GM23338 (cell line): ENCODE measurements around the gene NXPH4.

Experiments used
- POLR2AphosphoS5 ChIP-seq: IDR thresholded peaks from 2 replicates; pipeline ENCODE4 v1.6.1; 2016; ENCODE audit warnings: antibody characterized with exemption, low read depth
- TF ChIP-seq, protein P1 (sequence below), 2 experiments: fragments of 200-600 bp in 1 of 2; sonication (generic) in 1 of 2; conservative IDR thresholded peaks; 2 replicates each; pipeline versions ENCODE4 v1.5.1 to v1.6.1; 2016 to 2017; ENCODE audit warnings: antibody characterized with exemption in 2 of 2, low read depth in 2 of 2, mild to moderate bottlenecking in 2 of 2, moderate library complexity in 1 of 2
- TF ChIP-seq, protein P2 (sequence below): IDR thresholded peaks from one replicate; pipeline ENCODE4 v1.6.1; 2018; ENCODE audit warnings: antibody characterized with exemption; ENCODE audit not compliant: unreplicated experiment

DNA sequence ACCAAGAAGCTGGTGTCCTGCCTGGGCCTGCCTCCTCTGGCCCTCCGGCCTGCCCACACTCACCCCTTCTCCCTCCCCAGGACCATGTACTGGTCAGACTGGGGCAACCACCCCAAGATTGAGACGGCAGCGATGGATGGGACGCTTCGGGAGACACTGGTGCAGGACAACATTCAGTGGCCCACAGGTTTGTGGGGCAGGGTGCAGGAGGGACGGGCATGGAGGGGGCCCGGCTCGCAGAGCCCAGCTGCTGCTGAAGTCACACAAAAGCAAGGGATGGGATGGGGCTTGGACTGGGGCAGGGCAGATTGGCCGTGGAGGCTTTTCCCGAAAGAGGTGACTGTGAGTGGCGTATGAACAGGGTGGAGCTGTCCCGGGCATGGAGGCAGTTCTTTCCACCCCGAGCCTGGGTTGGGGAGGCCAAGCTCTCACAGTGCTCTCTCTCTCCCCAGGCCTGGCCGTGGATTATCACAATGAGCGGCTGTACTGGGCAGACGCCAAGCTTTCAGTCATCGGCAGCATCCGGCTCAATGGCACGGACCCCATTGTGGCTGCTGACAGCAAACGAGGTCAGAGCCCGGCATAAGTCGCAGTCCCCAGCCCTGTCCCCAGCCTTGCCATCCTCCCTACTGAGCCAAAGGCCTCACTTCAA lies 7.8 kb upstream of the NXPH4 start:
- TF ChIP-seq, protein P1, sequence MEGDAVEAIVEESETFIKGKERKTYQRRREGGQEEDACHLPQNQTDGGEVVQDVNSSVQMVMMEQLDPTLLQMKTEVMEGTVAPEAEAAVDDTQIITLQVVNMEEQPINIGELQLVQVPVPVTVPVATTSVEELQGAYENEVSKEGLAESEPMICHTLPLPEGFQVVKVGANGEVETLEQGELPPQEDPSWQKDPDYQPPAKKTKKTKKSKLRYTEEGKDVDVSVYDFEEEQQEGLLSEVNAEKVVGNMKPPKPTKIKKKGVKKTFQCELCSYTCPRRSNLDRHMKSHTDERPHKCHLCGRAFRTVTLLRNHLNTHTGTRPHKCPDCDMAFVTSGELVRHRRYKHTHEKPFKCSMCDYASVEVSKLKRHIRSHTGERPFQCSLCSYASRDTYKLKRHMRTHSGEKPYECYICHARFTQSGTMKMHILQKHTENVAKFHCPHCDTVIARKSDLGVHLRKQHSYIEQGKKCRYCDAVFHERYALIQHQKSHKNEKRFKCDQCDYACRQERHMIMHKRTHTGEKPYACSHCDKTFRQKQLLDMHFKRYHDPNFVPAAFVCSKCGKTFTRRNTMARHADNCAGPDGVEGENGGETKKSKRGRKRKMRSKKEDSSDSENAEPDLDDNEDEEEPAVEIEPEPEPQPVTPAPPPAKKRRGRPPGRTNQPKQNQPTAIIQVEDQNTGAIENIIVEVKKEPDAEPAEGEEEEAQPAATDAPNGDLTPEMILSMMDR (conservative IDR thresholded peaks at IDR 0.05; ENCODE audit: low read depth in 2 of 2) = no peak
- TF ChIP-seq POLR2AphosphoS5 = no peak
- TF ChIP-seq, protein P2, sequence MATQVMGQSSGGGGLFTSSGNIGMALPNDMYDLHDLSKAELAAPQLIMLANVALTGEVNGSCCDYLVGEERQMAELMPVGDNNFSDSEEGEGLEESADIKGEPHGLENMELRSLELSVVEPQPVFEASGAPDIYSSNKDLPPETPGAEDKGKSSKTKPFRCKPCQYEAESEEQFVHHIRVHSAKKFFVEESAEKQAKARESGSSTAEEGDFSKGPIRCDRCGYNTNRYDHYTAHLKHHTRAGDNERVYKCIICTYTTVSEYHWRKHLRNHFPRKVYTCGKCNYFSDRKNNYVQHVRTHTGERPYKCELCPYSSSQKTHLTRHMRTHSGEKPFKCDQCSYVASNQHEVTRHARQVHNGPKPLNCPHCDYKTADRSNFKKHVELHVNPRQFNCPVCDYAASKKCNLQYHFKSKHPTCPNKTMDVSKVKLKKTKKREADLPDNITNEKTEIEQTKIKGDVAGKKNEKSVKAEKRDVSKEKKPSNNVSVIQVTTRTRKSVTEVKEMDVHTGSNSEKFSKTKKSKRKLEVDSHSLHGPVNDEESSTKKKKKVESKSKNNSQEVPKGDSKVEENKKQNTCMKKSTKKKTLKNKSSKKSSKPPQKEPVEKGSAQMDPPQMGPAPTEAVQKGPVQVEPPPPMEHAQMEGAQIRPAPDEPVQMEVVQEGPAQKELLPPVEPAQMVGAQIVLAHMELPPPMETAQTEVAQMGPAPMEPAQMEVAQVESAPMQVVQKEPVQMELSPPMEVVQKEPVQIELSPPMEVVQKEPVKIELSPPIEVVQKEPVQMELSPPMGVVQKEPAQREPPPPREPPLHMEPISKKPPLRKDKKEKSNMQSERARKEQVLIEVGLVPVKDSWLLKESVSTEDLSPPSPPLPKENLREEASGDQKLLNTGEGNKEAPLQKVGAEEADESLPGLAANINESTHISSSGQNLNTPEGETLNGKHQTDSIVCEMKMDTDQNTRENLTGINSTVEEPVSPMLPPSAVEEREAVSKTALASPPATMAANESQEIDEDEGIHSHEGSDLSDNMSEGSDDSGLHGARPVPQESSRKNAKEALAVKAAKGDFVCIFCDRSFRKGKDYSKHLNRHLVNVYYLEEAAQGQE = no peak
